Dendritic cell treated with granulocyte-macrophage colony-stimulating factor and Interleukin-4, amounts not matched to agents 40 ng/mL and 50 ng/mL, for 4 days (primary cell): Measurements from ENCODE around the gene RSPH1.
A peak's percentile ranks its signal among the peaks of the same experiment; 100 is the strongest.

Experiments used
- H3K27ac Mint-ChIP-seq: one replicate; pipeline ENCODE4 v1.8.0; 2022; ENCODE audit warnings: mild to moderate bottlenecking, mixed read lengths
- H3K27me3 Mint-ChIP-seq: one replicate; pipeline ENCODE4 v1.8.0; 2022; ENCODE audit warnings: mild to moderate bottlenecking, mixed read lengths
- H3K36me3 Mint-ChIP-seq: one replicate; pipeline ENCODE4 v1.8.0; 2022; ENCODE audit warnings: low read depth, mixed read lengths
- H3K4me1 Mint-ChIP-seq: one replicate; pipeline ENCODE4 v1.8.0; 2022; ENCODE audit warnings: low read depth, mixed read lengths
- H3K4me3 Mint-ChIP-seq: one replicate; pipeline ENCODE4 v1.8.0; 2022; ENCODE audit warnings: mild to moderate bottlenecking, moderate library complexity, mixed read lengths
- H3K9me3 Mint-ChIP-seq: one replicate; pipeline ENCODE4 v1.8.0; 2022; ENCODE audit warnings: mixed read lengths
- intact Hi-C: fragments of 100-400 bp; cut with micrococcal nuclease; formaldehyde crosslinking; loops from one replicate; pipeline ENCODE4 v1.15.0; 2022

Gene RSPH1

GRCh38 chr21:42537106-42537742, 41.2 kb upstream of the RSPH1 start:
- Mint-ChIP-seq H3K4me3 (no peak overlapping the region), H3K9me3 (no peaks in the 10 kb centered on the region), H3K4me1 (peaks cover 28% of the 10 kb centered on the region), H3K27ac (no peak overlapping the region), H3K27me3 (no peaks in the 10 kb centered on the region), H3K36me3 (peaks cover 58% of the 10 kb centered on the region)
- intact Hi-C loops, result no loop called here

- no peaks in the 10 kb centered on the region for H3K27me3 Mint-ChIP-seq
Measured at GRCh38 chr21:42536601-42537000, 40.6 kb upstream of the RSPH1 start.

GRCh38 chr21:42535602-42536171, 39.7 kb upstream of the RSPH1 start:
- Mint-ChIP-seq H3K27me3 (no peaks in the 10 kb centered on the region), H3K4me3 (no peak overlapping the region), H3K9me3 (no peaks in the 10 kb centered on the region), H3K36me3 (peaks cover 57% of the 10 kb centered on the region), H3K4me1 (peaks cover 29% of the 10 kb centered on the region), H3K27ac (no peak overlapping the region)
- intact Hi-C loops, result no loop called here

More at GRCh38 chr21:42536601-42537000, 40.6 kb upstream of the RSPH1 start:
- H3K4me1 Mint-ChIP-seq, result peaks cover 29% of the 10 kb centered on the region
- intact Hi-C loops, result no loop called here
- H3K9me3 Mint-ChIP-seq, result no peaks in the 10 kb centered on the region
- no peak overlapping the region for H3K4me3 Mint-ChIP-seq
- peaks cover 56% of the 10 kb centered on the region for H3K36me3 Mint-ChIP-seq
- H3K27ac Mint-ChIP-seq, result no peak overlapping the region

DNA sequence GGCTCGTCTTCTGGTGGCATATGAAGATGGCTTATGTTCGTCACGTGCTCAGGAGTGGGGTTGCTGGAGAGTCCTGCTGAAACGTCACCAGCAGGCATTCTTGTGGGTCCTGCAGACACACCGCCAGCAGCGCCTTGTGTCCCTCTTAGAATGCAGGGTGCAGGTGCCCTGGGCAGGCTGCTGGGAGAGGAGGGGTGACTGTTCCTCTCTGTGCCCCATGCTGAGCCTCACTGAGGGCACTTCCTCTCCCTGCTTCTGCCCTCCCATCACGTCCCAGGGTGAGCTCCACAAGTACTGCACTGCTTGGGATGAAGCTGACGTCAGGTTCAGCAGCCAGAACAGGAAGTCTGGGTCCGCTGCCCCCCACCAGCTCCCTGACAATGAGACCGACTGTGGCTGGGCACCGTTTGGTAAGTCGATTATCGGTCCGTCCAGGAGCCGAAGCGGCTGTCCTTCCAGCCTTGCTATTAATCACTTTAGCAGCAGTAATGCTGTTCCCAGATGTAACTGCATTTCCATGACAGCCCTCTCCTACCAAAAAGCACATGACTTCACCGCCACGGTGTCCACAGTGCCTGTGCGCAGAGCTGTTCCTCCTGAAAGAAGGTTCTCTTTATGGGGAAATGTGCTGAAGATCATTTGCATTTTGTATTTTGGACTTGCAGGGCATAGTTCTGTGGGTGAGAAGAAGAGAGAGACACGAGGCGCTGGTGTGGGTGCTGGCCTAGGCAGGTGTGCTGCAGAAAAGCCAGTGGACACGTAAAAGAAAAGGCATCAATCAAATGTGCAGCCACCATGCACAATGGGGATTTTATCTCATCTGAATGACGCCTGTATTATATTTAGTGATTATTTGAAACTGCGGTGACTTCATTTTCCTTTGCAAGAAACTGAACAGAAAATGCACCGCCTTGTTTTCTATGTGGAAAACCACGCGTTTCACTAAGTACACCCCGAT, 38.7 kb upstream of the RSPH1 start:
- intact Hi-C loops, result no loop called here
- Mint-ChIP-seq H3K4me1 (peaks cover 29% of the 10 kb centered on the region), H3K9me3 (no peaks in the 10 kb centered on the region), H3K36me3 (peaks cover 57% of the 10 kb centered on the region), H3K27me3 (no peaks in the 10 kb centered on the region), H3K4me3 (peak overlapping the region; percentile 63), H3K27ac (peak overlapping the region; percentile 77)

- H3K4me1 Mint-ChIP-seq, result peaks cover 29% of the 10 kb centered on the region
- H3K9me3 Mint-ChIP-seq, result no peaks in the 10 kb centered on the region
- intact Hi-C loops, result no loop called here
- peaks cover 56% of the 10 kb centered on the region for H3K36me3 Mint-ChIP-seq
- peak overlapping the region; percentile 63 for H3K4me3 Mint-ChIP-seq
- H3K27me3 Mint-ChIP-seq, result no peaks in the 10 kb centered on the region
- H3K27ac Mint-ChIP-seq, result peak overlapping the region; percentile 77
Measured at GRCh38 chr21:42533963-42534355, 37.9 kb upstream of the RSPH1 start.

DNA sequence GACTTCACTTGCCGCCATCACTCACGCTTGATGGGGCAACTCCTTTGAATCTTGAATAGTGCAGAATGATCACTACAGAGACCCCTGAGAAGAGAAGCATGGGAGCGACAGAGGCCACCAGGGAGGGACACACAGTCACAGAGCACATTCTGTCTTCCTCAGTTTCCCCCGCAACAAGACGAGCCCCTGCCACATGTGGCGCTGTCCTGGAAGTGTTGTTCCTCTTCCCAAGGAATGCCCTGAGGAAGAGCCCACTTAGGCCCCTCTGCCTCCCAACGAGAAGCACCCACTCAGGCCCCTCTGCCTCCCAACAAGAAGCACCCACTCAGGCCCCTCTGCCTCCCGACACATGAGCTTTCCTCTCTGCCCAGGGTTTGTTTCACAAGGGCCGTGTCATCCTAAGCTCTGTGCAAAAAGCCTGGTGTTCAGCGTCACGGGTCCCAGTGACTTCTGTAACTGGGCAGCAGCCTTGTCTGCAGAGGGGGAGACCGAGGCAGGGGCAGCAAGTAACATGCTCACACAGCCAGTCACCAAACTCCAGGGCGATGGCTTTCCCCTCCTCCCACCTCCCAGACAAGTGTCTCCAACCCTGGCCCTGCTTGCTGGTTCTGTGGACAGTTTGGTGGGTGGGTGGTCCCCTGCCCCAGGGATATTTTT, 37.4 kb upstream of the RSPH1 start:
- intact Hi-C loops, result no loop called here
- peaks cover 29% of the 10 kb centered on the region for H3K4me1 Mint-ChIP-seq
- H3K4me3 Mint-ChIP-seq, result peak overlapping the region; percentile 25
- H3K9me3 Mint-ChIP-seq, result no peaks in the 10 kb centered on the region
- peaks cover 55% of the 10 kb centered on the region for H3K36me3 Mint-ChIP-seq
- peak overlapping the region; percentile 47 for H3K27ac Mint-ChIP-seq
- no peaks in the 10 kb centered on the region for H3K27me3 Mint-ChIP-seq

- H3K27me3 Mint-ChIP-seq, result no peaks in the 10 kb centered on the region
- H3K36me3 Mint-ChIP-seq, result peaks cover 48% of the 10 kb centered on the region
- H3K4me3 Mint-ChIP-seq, result no peak overlapping the region
- no peaks in the 10 kb centered on the region for H3K9me3 Mint-ChIP-seq
- peak overlapping the region; percentile 73 for H3K27ac Mint-ChIP-seq
- intact Hi-C loops, result no loop called here
- peaks cover 36% of the 10 kb centered on the region for H3K4me1 Mint-ChIP-seq
Measured at GRCh38 chr21:42532466-42533181, 36.6 kb upstream of the RSPH1 start.

GRCh38 chr21:42531771-42532170, 35.7 kb upstream of the RSPH1 start:
- H3K9me3 Mint-ChIP-seq, result no peaks in the 10 kb centered on the region
- H3K36me3 Mint-ChIP-seq, result peaks cover 50% of the 10 kb centered on the region
- H3K4me1 Mint-ChIP-seq, result peaks cover 43% of the 10 kb centered on the region
- H3K27me3 Mint-ChIP-seq, result no peaks in the 10 kb centered on the region
- no peak overlapping the region for H3K27ac Mint-ChIP-seq
- no peak overlapping the region for H3K4me3 Mint-ChIP-seq
- intact Hi-C loops, result no loop called here

GRCh38 chr21:42530167-42530518, 34.1 kb upstream of the RSPH1 start:
- H3K4me1 Mint-ChIP-seq, result peaks cover 47% of the 10 kb centered on the region

GRCh38 chr21:42527489-42528158, 31.6 kb upstream of the RSPH1 start:
- peak overlapping the region; percentile 48 for H3K4me3 Mint-ChIP-seq
- no peaks in the 10 kb centered on the region for H3K9me3 Mint-ChIP-seq
- no peak overlapping the region for H3K27ac Mint-ChIP-seq
- H3K36me3 Mint-ChIP-seq, result peaks cover 70% of the 10 kb centered on the region
- peaks cover 35% of the 10 kb centered on the region for H3K4me1 Mint-ChIP-seq
- H3K27me3 Mint-ChIP-seq, result no peaks in the 10 kb centered on the region
- intact Hi-C loops, result no loop called here

More at GRCh38 chr21:42530167-42530518, 34.1 kb upstream of the RSPH1 start:
- H3K9me3 Mint-ChIP-seq, result no peaks in the 10 kb centered on the region
- no peak overlapping the region for H3K27ac Mint-ChIP-seq
- peaks cover 50% of the 10 kb centered on the region for H3K36me3 Mint-ChIP-seq
- no peak overlapping the region for H3K4me3 Mint-ChIP-seq
- H3K27me3 Mint-ChIP-seq, result no peaks in the 10 kb centered on the region
- intact Hi-C loops, result no loop called here

DNA sequence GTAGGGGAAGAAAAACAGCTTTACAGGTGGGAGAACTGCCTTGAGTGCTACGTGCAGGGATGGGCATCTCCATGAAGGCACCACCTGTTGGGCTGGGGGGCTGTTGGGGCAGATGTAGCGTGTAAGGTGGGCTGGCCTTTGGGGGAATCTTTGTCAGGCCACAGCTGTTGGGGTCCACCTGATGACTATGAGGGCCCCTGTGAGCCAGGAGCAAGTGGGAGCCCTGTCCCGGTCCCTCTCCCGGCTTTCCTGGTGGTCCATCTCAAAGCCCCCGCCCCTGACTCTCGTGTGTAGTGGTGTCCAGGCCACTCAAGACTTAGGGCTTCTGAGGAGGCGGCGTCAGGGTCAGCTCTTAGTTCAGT, 31.1 kb upstream of the RSPH1 start:
- Mint-ChIP-seq H3K4me1 (peaks cover 30% of the 10 kb centered on the region), H3K27ac (no peak overlapping the region), H3K27me3 (no peaks in the 10 kb centered on the region), H3K36me3 (peaks cover 70% of the 10 kb centered on the region), H3K9me3 (no peaks in the 10 kb centered on the region), H3K4me3 (no peak overlapping the region)
- intact Hi-C loops, result no loop called here

DNA sequence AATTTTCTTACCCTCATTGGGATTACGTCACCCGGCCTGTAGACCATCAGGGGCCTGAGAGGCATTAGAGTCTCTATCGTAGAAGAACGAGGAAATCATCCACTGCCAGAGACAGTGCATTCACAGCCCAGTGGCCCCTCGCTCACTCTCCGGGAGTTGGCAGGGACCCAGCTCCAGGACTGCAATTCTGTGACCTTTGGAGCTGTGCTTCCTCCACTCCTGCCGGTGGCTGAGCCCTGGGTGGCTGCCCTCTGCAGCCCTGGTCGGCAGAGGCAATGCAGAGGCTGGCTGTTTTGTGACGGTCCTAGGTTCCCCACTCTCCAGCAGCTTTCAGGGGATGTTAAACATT, 30.3 kb upstream of the RSPH1 start:
- no peaks in the 10 kb centered on the region for H3K9me3 Mint-ChIP-seq
- H3K36me3 Mint-ChIP-seq, result peaks cover 74% of the 10 kb centered on the region
- peaks cover 30% of the 10 kb centered on the region for H3K4me1 Mint-ChIP-seq
- intact Hi-C loops, result no loop called here
- H3K27me3 Mint-ChIP-seq, result no peaks in the 10 kb centered on the region
- H3K4me3 Mint-ChIP-seq, result no peak overlapping the region
- H3K27ac Mint-ChIP-seq, result no peak overlapping the region

GRCh38 chr21:42525676-42526378, 29.8 kb upstream of the RSPH1 start:
- Mint-ChIP-seq H3K27me3 (no peaks in the 10 kb centered on the region), H3K4me3 (no peak overlapping the region), H3K4me1 (peaks cover 34% of the 10 kb centered on the region), H3K9me3 (no peaks in the 10 kb centered on the region), H3K27ac (no peak overlapping the region), H3K36me3 (peaks cover 74% of the 10 kb centered on the region)
- intact Hi-C loops, result no loop called here
